PFSK-1 (cell line): Measurements from ENCODE around the gene TRAPPC2B.

Experiments used
- FOXP2 ChIP-seq: optimal IDR thresholded peaks from 2 replicates; pipeline ENCODE3; 2011; ENCODE audit warnings: borderline replicate concordance, control low read depth, inconsistent platforms; ENCODE audit not compliant: insufficient read depth; ENCODE audit errors: extremely low read length, extremely low read depth
- POLR2AphosphoS5 ChIP-seq: IDR thresholded peaks from 2 replicates; pipeline ENCODE4 v1.6.1; 2012; ENCODE audit warnings: low read depth, mild to moderate bottlenecking, control low read depth, low read length, moderate library complexity
- SIN3A ChIP-seq: IDR thresholded peaks from 2 replicates; pipeline ENCODE4 v1.6.1; 2012; ENCODE audit warnings: mild to moderate bottlenecking, low read length, moderate library complexity, borderline replicate concordance; ENCODE audit not compliant: insufficient read depth
- TAF1 ChIP-seq: IDR thresholded peaks from 2 replicates; pipeline ENCODE4 v1.6.1; 2012; ENCODE audit warnings: low read length, control low read depth, borderline replicate concordance; ENCODE audit not compliant: insufficient read depth
- TF ChIP-seq, protein P1 (sequence below), 2 experiments: IDR thresholded peaks; 2 replicates each; pipeline versions ENCODE4 v1.6.1 to v1.8.0; 2011 to 2012; ENCODE audit warnings: low read depth in 2 of 2, low read length in 2 of 2, control low read depth in 1 of 2, inconsistent platforms in 1 of 2, mild to moderate bottlenecking in 1 of 2, moderate library complexity in 1 of 2; ENCODE audit not compliant: insufficient read depth in 1 of 2

The TRAPPC2B gene

DNA sequence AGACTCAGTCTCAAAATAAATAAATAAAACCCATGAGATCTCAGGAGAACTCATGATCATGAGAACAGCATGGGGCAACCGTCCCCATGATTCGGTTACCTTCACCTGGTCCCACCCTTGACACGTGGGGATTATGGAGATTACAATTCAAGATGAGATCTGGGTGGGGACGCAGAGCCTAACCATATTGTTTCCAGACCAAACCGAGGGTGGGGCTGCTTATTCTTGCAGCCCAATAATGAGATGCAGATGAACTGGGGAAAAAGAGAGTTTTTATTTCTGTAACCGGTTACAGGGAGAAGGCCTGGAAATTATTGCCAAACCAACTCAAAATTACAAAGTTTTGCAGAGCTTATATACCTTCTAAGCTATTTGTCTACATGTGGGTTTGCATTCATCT is 12.8 kb downstream of the TRAPPC2B start:
- no peak for TF ChIP-seq FOXP2
- TF ChIP-seq, protein P1, sequence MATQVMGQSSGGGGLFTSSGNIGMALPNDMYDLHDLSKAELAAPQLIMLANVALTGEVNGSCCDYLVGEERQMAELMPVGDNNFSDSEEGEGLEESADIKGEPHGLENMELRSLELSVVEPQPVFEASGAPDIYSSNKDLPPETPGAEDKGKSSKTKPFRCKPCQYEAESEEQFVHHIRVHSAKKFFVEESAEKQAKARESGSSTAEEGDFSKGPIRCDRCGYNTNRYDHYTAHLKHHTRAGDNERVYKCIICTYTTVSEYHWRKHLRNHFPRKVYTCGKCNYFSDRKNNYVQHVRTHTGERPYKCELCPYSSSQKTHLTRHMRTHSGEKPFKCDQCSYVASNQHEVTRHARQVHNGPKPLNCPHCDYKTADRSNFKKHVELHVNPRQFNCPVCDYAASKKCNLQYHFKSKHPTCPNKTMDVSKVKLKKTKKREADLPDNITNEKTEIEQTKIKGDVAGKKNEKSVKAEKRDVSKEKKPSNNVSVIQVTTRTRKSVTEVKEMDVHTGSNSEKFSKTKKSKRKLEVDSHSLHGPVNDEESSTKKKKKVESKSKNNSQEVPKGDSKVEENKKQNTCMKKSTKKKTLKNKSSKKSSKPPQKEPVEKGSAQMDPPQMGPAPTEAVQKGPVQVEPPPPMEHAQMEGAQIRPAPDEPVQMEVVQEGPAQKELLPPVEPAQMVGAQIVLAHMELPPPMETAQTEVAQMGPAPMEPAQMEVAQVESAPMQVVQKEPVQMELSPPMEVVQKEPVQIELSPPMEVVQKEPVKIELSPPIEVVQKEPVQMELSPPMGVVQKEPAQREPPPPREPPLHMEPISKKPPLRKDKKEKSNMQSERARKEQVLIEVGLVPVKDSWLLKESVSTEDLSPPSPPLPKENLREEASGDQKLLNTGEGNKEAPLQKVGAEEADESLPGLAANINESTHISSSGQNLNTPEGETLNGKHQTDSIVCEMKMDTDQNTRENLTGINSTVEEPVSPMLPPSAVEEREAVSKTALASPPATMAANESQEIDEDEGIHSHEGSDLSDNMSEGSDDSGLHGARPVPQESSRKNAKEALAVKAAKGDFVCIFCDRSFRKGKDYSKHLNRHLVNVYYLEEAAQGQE (IDR thresholded peaks at IDR 0.05; ENCODE audit: insufficient read depth in 1 of 2, low read depth in 2 of 2, low read length in 2 of 2), result no peak
- TF ChIP-seq SIN3A, result no peak
- no peak for TF ChIP-seq POLR2AphosphoS5
- no peak for TF ChIP-seq TAF1

DNA sequence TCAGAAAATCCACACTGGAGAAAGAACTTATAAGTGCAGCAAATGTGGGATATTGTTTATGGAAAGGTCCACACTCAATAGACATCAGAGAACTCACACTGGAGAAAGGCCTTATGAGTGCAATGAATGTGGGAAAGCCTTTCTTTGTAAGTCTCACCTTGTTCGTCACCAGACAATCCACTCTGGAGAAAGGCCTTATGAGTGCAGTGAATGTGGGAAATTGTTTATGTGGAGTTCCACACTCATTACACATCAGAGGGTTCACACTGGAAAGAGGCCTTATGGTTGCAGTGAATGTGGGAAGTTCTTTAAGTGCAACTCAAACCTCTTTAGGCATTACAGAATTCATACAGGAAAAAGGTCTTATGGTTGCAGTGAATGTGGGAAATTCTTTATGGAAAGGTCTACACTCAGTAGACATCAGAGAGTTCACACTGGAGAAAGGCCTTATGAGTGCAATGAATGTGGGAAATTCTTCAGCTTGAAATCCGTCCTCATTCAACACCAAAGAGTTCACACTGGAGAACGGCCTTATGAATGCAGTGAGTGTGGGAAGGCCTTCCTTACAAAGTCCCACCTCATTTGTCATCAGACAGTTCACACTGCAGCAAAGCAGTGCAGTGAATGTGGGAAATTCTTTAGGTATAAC is 14.3 kb downstream of the TRAPPC2B start:
- no peak for TF ChIP-seq POLR2AphosphoS5
- no peak for TF ChIP-seq SIN3A
- no peak for TF ChIP-seq FOXP2
- TF ChIP-seq, protein P1 (IDR thresholded peaks at IDR 0.05; ENCODE audit: insufficient read depth in 1 of 2, low read depth in 2 of 2, low read length in 2 of 2), result no peak
- no peak for TF ChIP-seq TAF1

DNA sequence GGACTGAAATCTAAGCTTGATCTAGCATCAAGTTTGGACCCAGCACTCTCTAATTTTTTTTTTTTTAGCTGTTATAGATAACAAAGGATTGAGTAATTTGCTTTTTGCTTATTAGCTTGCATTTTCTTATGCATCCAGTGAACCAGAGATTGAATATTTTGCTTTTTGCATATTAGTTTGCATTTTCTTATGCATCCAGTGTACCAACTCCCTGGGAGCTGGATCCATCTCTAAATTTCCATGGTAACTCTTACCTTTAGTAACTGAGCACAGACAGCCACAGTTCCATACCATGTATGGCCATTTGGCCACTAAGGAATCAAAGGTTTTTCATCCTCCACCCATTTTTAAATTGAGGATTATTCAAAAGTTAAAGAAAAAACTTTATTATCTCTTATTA is 17.6 kb downstream of the TRAPPC2B start:
- TF ChIP-seq TAF1, result no peak
- TF ChIP-seq, protein P1 (IDR thresholded peaks at IDR 0.05; ENCODE audit: insufficient read depth in 1 of 2, low read depth in 2 of 2, low read length in 2 of 2), result no peak
- no peak for TF ChIP-seq POLR2AphosphoS5
- TF ChIP-seq SIN3A, result no peak
- TF ChIP-seq FOXP2, result no peak

DNA sequence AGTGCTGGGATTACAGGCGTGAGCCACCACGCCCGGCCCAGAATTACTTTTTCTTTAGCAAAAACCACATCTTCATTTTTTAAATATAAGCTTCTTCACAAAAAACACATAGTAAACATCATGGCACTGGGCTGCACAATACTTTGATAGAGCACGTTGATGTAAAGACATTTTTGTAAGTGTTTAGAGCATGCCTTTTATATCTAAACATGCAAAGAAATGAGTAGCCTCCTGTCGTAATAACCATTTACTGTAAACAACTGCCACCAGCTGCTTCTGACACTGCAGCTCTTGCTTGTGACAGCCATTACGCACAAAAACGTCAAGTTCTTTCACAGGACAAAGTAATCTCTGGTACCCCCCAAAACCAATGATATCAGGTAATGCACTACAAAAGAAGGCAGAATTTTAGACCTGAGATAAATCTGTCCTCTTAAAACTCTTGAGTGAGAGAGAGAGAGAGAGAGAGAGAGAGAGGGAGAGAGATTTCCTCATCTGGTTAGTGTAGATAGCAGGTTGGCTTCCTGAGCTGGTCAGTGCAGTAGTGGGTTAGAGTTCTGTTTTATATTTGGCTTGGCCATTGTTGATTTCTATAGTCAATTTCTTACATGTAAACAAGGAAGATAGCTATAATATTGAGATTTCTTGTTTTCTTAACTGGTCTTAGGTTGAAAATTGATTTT is 19.6 kb downstream of the TRAPPC2B start:
- TF ChIP-seq TAF1, result no peak
- TF ChIP-seq FOXP2, result no peak
- TF ChIP-seq, protein P1 (IDR thresholded peaks at IDR 0.05; ENCODE audit: insufficient read depth in 1 of 2, low read depth in 2 of 2, low read length in 2 of 2), result no peak
- no peak for TF ChIP-seq POLR2AphosphoS5
- no peak for TF ChIP-seq SIN3A

- TF ChIP-seq TAF1, result no peak
- no peak for TF ChIP-seq FOXP2
- peak; percentile 56; the same call in 1 of the 2 replicates for TF ChIP-seq POLR2AphosphoS5
These were observed 25.9 kb downstream of the TRAPPC2B start for GRCh38 chr19:57389194-57389729.
